NB4 (cell line): ENCODE measurements around the gene ST6GALNAC3.

Experiments used
- CTCF ChIP-seq: IDR thresholded peaks from one replicate; pipeline ENCODE4 v1.5.1; 2012; ENCODE audit warnings: low read depth, low read length
- MAX ChIP-seq: IDR thresholded peaks from 2 replicates; pipeline ENCODE4 v1.6.1; 2011; ENCODE audit warnings: low read depth, low read length
- MYC ChIP-seq: IDR thresholded peaks from 2 replicates; pipeline ENCODE4 v1.6.1; 2011; ENCODE audit warnings: low read depth, low read length
- POLR2A ChIP-seq: IDR thresholded peaks from 2 replicates; pipeline ENCODE4 v1.6.1; 2011; ENCODE audit warnings: mild to moderate bottlenecking; ENCODE audit not compliant: insufficient read length; ENCODE audit errors: extremely low read depth

GRCh38 chr1:76278711-76279100 is 204.2 kb downstream of the ST6GALNAC3 start:
- no peak for TF ChIP-seq CTCF
- TF ChIP-seq POLR2A = no peak
- TF ChIP-seq MAX = no peak
- no peak for TF ChIP-seq MYC
